GM12872 (cell line): Measurements from ENCODE around the gene DDX41.

ENCODE experiments used
- CTCF ChIP-seq: IDR thresholded peaks from 3 replicates; pipeline ENCODE4 v1.5.1; 2011; ENCODE audit warnings: low read depth, mild to moderate bottlenecking, low read length, moderate library complexity; ENCODE audit not compliant: insufficient read depth

DDX41 gene

DNA sequence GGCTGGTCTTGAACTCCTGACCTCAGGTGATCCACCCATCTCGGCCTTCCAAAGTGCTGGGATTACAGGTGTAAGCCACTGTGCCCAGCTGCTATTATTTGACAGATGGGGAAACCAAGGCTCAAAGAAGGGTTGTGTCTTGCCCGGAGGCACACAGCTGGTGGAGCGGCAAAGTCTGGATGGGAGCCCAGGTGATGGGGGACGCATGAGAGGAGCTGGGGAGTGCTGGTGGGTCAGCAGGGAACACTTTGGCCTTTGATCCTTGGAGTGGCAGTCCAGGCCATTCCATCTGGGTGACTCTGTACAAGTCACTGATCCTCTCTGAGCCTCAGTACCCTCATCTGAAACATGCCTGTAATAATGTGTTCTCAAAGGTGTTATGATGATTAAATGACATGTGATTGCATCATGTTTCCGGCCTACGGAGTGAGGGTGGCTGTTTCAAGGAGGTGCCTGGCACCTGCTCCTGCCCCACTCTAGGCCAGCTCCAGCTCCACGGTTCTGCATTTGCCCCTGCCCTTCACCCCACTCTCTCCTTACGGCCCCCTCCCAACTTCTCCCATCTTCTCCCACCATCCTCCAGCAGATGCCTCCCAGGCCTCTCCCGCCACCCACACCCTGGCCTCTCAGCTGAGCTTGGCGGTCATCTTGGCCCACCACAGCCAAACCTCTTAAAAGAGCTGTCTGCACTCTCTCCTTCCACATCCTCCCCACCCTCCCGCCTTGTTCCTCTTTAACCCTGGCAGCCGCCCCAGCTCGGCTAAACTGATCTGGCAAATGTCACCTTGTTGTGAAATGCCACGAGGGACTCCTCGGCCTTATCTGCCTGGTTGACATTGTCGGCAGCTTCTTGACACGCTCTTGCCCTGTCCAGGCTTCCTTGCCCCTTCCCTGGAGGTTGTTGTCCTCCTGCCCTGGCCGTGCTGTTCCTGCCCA lies 37.8 kb downstream of the DDX41 start:
- no peak for TF ChIP-seq CTCF

GRCh38 chr5:177477701-177478477 lies 38.9 kb downstream of the DDX41 start:
- no peak for TF ChIP-seq CTCF

DNA sequence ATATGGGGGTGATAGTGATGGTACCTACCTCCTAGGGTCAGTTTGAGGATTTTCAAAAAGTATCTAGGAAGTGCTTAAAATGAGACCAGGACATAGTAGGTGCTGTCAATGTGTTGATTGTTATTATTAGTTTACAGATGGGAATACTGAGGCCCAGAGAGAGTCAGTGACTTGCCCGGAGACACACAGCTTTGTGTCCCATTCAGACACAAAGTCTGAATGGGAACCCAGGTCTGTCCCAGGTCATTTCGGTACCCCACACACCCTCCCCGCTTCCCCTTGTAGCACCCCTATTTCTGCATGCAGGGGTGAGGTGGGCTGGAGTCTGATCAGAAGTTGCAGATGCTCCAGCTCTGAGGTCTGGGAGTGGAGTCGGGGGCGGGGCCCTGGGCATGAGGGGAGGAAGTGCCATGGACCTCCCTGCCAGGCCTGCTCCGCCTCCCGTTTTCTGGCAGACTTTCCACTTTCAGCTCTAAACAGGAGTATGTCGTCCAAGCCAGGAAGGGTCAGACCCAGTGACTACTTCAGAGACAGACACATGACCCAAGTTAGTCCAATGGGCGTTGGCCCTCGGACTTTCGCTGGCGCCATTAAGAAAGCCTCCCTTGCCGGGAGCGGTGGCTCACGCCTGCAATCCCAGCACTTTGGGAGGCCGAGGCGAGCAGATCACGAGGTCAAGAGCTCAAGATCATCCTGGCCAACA lies 40.1 kb downstream of the DDX41 start:
- no peak for TF ChIP-seq CTCF

DNA sequence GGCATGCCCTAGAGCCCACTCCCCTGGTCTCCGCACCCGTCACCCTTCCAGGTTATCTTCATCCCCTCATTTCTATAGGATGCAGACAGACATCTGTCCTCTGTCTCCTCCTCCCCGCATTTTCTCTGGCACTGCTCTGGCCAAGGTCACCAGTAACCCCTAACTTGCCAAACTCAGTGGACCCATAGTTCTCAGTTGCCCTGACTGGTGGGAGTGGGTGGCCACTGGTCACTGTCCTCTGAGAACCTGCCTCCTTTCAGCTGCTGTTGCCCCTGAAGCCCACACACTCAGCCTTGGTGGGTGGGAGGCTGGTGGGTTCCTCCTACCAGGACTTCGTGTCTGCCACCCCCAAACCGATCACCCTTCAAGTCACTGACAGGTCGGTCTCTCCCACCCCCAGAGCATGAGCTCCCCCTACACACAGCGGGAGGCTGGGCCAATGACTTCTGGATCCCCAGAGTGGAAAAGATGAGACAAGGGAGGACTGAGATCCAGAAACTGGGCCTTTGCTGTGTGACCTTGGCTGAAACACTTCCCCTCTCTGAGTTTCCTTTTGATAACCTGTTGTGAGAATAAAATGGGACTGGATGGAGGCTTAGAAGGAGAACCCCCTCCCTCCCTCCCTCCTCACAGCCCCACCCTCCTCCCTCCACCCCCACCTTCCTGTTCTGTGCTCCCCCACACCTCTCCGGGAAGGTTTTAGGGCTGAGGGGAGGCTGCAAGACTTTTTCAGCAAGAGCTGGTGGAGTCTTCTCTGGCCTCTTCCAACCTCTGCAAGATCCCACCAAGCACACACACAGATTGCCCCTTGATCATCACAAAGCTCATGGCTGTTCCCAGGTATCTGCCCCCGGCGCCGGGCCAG lies 41.0 kb downstream of the DDX41 start:
- no peak for TF ChIP-seq CTCF

- no peak for TF ChIP-seq CTCF
These were observed 41.8 kb downstream of the DDX41 start for GRCh38 chr5:177474846-177475562.

DNA sequence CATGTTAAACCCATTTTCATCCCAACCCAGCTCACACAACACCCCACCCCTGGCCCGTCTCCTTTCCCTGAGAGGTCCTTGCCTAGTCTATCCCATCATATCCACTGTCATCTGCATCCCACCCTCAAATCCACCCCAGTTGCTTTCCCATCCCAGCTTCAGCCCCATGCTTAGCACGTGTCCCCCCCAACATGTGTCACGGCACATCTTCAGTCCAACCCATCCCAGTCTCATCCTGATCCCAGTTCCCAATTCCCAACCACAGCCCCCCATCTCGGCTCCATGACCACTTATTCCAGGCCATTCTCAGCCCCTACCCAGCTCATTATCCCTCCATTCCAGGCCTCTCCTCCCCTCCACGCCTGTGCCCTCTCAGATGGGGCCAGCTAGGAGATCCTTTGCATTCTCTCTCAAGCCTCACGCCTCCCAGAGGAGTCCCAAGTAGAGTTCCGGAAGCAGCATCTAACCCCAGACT lies 42.7 kb downstream of the DDX41 start:
- TF ChIP-seq CTCF = no peak
